Stomach (tissue), 4 donors: ENCODE data around the gene PPP1R14C.

ENCODE experiments used
- CTCF ChIP-seq, 7 experiments: fragments of 450-650 bp in 4 of 7; fragments of 200-600 bp in 3 of 7; sonication (generic) in 3 of 7; IDR thresholded peaks; one replicate each; pipeline ENCODE4 v1.5.1; 2016 to 2019; ENCODE audit warnings: antibody characterized with exemption in 7 of 7, control low read depth in 2 of 7, mild to moderate bottlenecking in 1 of 7
- EP300 ChIP-seq: sonication (generic); formaldehyde crosslinking; IDR thresholded peaks from one replicate; pipeline ENCODE4 v1.6.1; 2017; ENCODE audit warnings: antibody characterized with exemption
- POLR2A ChIP-seq, 4 donors: fragments of 450-650 bp; IDR thresholded peaks; one replicate each; pipeline ENCODE4 v1.6.1; 2016; ENCODE audit warnings: antibody characterized with exemption in 4 of 4, control low read depth in 2 of 4, mild to moderate bottlenecking in 1 of 4, moderate library complexity in 1 of 4
- POLR2AphosphoS5 ChIP-seq, 3 donors: sonication (generic); formaldehyde crosslinking; IDR thresholded peaks; one replicate each; pipeline ENCODE4 v1.6.1; 2016; ENCODE audit warnings: antibody characterized with exemption in 3 of 3

DNA sequence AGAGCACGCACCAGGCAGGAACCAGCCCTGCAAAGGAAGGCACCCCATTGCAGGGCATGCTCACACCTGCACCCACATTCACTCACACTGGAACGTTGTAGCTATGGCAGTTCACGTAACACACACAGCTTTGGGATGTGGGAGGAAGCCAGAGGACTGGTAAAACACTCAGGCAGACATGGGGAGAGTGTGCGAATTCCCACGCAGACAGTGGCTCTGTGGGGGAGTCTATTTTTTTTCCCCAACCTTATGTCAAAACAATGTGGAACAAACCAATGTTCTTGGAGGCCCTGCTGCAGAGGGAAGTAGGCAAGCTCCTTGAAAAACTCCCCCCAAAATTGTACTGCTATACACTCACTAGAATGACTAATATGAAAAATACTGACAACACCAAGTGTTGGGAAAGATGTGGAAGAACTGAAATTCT is 91.0 kb downstream of the PPP1R14C start:
- TF ChIP-seq CTCF (IDR thresholded peaks at IDR 0.05) (no peak), POLR2A (IDR thresholded peaks at IDR 0.05) (no peak), POLR2AphosphoS5 (IDR thresholded peaks at IDR 0.05) (no peak), EP300 (no peak)
